MM.1S (cell line): ENCODE measurements around the gene SNRPA.

Experiments used
- DNase-seq: peaks from one replicate; pipeline ENCODE4 v3.0.0-alpha.2; 2015
- H2AFZ ChIP-seq: fragments of 300-600 bp; sonication (generic); 2 replicates; pipeline ENCODE4 v1.6.0; 2016; ENCODE audit warnings: antibody characterized with exemption, low read length
- H3F3A ChIP-seq: fragments of 300-600 bp; sonication (generic); 2 replicates; pipeline ENCODE4 v1.6.1; 2016; ENCODE audit warnings: mild to moderate bottlenecking, antibody characterized with exemption, low read length, moderate library complexity, mixed read lengths; ENCODE audit not compliant: insufficient read depth
- H3K27ac ChIP-seq: fragments of 300-600 bp; sonication (generic); 2 replicates; pipeline ENCODE4 v1.5.1; 2016; ENCODE audit warnings: mild to moderate bottlenecking, low read length
- H3K27me3 ChIP-seq: fragments of 300-600 bp; sonication (generic); replicated peaks from 2 replicates; pipeline ENCODE4 v1.6.0; 2016; ENCODE audit warnings: low read length; ENCODE audit not compliant: insufficient read depth
- H3K36me3 ChIP-seq: fragments of 300-600 bp; sonication (generic); replicated peaks from 2 replicates; pipeline ENCODE4 v1.6.1; 2016; ENCODE audit warnings: mild to moderate bottlenecking, low read length, mixed read lengths; ENCODE audit not compliant: insufficient read depth
- H3K4me1 ChIP-seq: fragments of 300-600 bp; sonication (generic); 2 replicates; pipeline ENCODE4 v1.6.1; 2016; ENCODE audit warnings: low read length, mixed read lengths
- H3K4me2 ChIP-seq: fragments of 300-600 bp; sonication (generic); 2 replicates; pipeline ENCODE4 v1.6.0; 2016; ENCODE audit warnings: low read depth, low read length
- H3K4me3 ChIP-seq: fragments of 300-600 bp; sonication (generic); 2 replicates; pipeline ENCODE4 v1.5.1; 2016; ENCODE audit warnings: low read length, mixed read lengths
- H3K79me2 ChIP-seq: fragments of 300-600 bp; sonication (generic); 2 replicates; pipeline ENCODE4 v1.6.1; 2016; ENCODE audit warnings: mixed run types, low read length, mixed read lengths
- H3K9ac ChIP-seq: fragments of 300-600 bp; sonication (generic); 2 replicates; pipeline ENCODE4 v1.6.1; 2016; ENCODE audit warnings: low read length, mixed read lengths
- H3K9me2 ChIP-seq: fragments of 300-600 bp; sonication (generic); replicated peaks from 2 replicates; pipeline ENCODE4 v1.6.1; 2016; ENCODE audit warnings: mild to moderate bottlenecking, low read length, mixed read lengths; ENCODE audit not compliant: insufficient read depth
- H3K9me3 ChIP-seq: fragments of 300-600 bp; sonication (generic); replicated peaks from 2 replicates; pipeline ENCODE4 v1.6.1; 2016; ENCODE audit warnings: mild to moderate bottlenecking, low read length, mixed read lengths; ENCODE audit not compliant: insufficient read depth
- H4K20me1 ChIP-seq: fragments of 300-600 bp; sonication (generic); 2 replicates; pipeline ENCODE4 v1.6.1; 2016; ENCODE audit warnings: mild to moderate bottlenecking, low read length, moderate library complexity, mixed read lengths; ENCODE audit not compliant: insufficient read depth
- CTCF ChIP-seq: fragments of 300-600 bp; sonication (generic); IDR thresholded peaks from 2 replicates; pipeline ENCODE4 v1.5.1; 2016; ENCODE audit warnings: antibody characterized with exemption, low read length, mixed read lengths
- EZH2 ChIP-seq: fragments of 300-600 bp; sonication (generic); optimal IDR thresholded peaks from 2 replicates; pipeline ENCODE3; 2017; ENCODE audit warnings: low read depth, mild to moderate bottlenecking, antibody characterized with exemption, low read length, mixed read lengths
- EZH2phosphoT487 ChIP-seq: fragments of 300-600 bp; sonication (generic); IDR thresholded peaks from 2 replicates; pipeline ENCODE4 v1.6.1; 2018; ENCODE audit warnings: antibody characterized with exemption, low read length

The SNRPA gene

GRCh38 chr19:40752257-40752781 lies 1.3 kb downstream of the SNRPA start:
- peak overlapping the region; percentile 95; the same call in 1 of the 2 replicates for H3K9ac ChIP-seq
- peak overlapping the region; percentile 89 for H3K4me2 ChIP-seq
- H3K4me3 ChIP-seq, result peak overlapping the region; percentile 83
- H3K9me3 ChIP-seq, result no peaks in the 10 kb centered on the region
- H2AFZ ChIP-seq, result no peak overlapping the region
- TF ChIP-seq EZH2, result no peak
- no peak for TF ChIP-seq EZH2phosphoT487
- 0 out of 2 replicates have a peak, but pooled peaks cover 9% of the 10 kb centered on the region for H3K4me1 ChIP-seq
- H3K36me3 ChIP-seq, result no peaks in the 10 kb centered on the region; the same call in none of the 2 replicates
- H3K27ac ChIP-seq, result peak overlapping the region; percentile 84; the same call in 1 of the 2 replicates
- peaks cover 74% of the 10 kb centered on the region for H3K79me2 ChIP-seq
- no peaks in the 10 kb centered on the region for H3K27me3 ChIP-seq
- DNase-seq, result peak; percentile 27
- H3K9me2 ChIP-seq, result no peaks in the 10 kb centered on the region
- H3F3A ChIP-seq, result peaks cover 6% of the 10 kb centered on the region
- H4K20me1 ChIP-seq, result peaks cover 31% of the 10 kb centered on the region

GRCh38 chr19:40754611-40755247 lies 3.7 kb downstream of the SNRPA start:
- Histone ChIP-seq H3K79me2 (peaks cover 83% of the 10 kb centered on the region), H2AFZ (no peak overlapping the region), H3K4me2 (peak overlapping the region; percentile 6; the same call in 1 of the 2 replicates), H3K27me3 (no peaks in the 10 kb centered on the region), H3K4me1 (0 out of 2 replicates have a peak, but pooled peaks cover 5% of the 10 kb centered on the region), H3K9me3 (no peaks in the 10 kb centered on the region), H4K20me1 (peaks cover 32% of the 10 kb centered on the region), H3K4me3 (no peak overlapping the region), H3K36me3 (peaks cover 4% of the 10 kb centered on the region), H3K9me2 (no peaks in the 10 kb centered on the region), H3K27ac (no peak overlapping the region), H3K9ac (no peak overlapping the region), H3F3A (peaks cover 6% of the 10 kb centered on the region)
- no peak for TF ChIP-seq EZH2phosphoT487
- no peak for TF ChIP-seq EZH2
- TF ChIP-seq CTCF, result no peak
- no peak for DNase-seq

- no peak overlapping the region for H3K9ac ChIP-seq
- no peak for DNase-seq
- H3K79me2 ChIP-seq, result peaks cover 80% of the 10 kb centered on the region
- H3K9me3 ChIP-seq, result no peaks in the 10 kb centered on the region
- H2AFZ ChIP-seq, result no peak overlapping the region
- no peaks in the 10 kb centered on the region for H3K9me2 ChIP-seq
- peaks cover 32% of the 10 kb centered on the region for H4K20me1 ChIP-seq
- no peak overlapping the region for H3K27ac ChIP-seq
- TF ChIP-seq EZH2 (no peak), EZH2phosphoT487 (no peak), CTCF (no peak)
- peaks cover 7% of the 10 kb centered on the region for H3K36me3 ChIP-seq
- peak overlapping the region; percentile 6; the same call in 1 of the 2 replicates for H3K4me2 ChIP-seq
- no peak overlapping the region for H3K4me3 ChIP-seq
- H3F3A ChIP-seq, result peaks cover 6% of the 10 kb centered on the region
- 0 out of 2 replicates have a peak, but pooled peaks cover 5% of the 10 kb centered on the region for H3K4me1 ChIP-seq
- no peaks in the 10 kb centered on the region for H3K27me3 ChIP-seq
These were observed 4.2 kb downstream of the SNRPA start for GRCh38 chr19:40755248-40755624.

GRCh38 chr19:40755791-40756190 lies 4.8 kb downstream of the SNRPA start:
- Histone ChIP-seq H3K4me3 (no peak overlapping the region), H3K36me3 (peaks cover 8% of the 10 kb centered on the region)

More at GRCh38 chr19:40755791-40756190, 4.8 kb downstream of the SNRPA start:
- Histone ChIP-seq H4K20me1 (peaks cover 32% of the 10 kb centered on the region), H3K9me2 (no peaks in the 10 kb centered on the region), H3F3A (peaks cover 6% of the 10 kb centered on the region), H2AFZ (no peak overlapping the region), H3K9ac (no peak overlapping the region), H3K4me2 (no peak overlapping the region), H3K9me3 (no peaks in the 10 kb centered on the region), H3K27ac (no peak overlapping the region), H3K27me3 (no peaks in the 10 kb centered on the region), H3K4me1 (0 out of 2 replicates have a peak, but pooled peaks cover 5% of the 10 kb centered on the region), H3K79me2 (peaks cover 83% of the 10 kb centered on the region)
- no peak for DNase-seq
- TF ChIP-seq EZH2 (no peak), CTCF (no peak), EZH2phosphoT487 (no peak)
